HG02571 (cell line): ENCODE measurements around the gene HIPK3.
"Not testable (repeated sequence)": the region's sequence is repeated elsewhere in the genome, so short reads cannot be mapped to it uniquely, and the experiment has no call there.

Experiments
- ATAC-seq: cut with Tn5 transposase; IDR thresholded peaks from one replicate; pipeline ENCODE4 v1.9.1; 2021; ENCODE audit warnings: mild to moderate bottlenecking, moderate library complexity; ENCODE audit not compliant: unreplicated experiment

The HIPK3 gene

GRCh38 chr11:33296695-33297094, 39.5 kb downstream of the HIPK3 start:
- ATAC-seq, result no peak

- no peak for ATAC-seq
Measured at GRCh38 chr11:33303541-33303940, 46.4 kb downstream of the HIPK3 start.

GRCh38 chr11:33306821-33307220, 49.6 kb downstream of the HIPK3 start:
- not testable (repeated sequence) for ATAC-seq

GRCh38 chr11:33307984-33308383, 50.8 kb downstream of the HIPK3 start:
- ATAC-seq, result no peak

GRCh38 chr11:33309118-33309517, 51.9 kb downstream of the HIPK3 start:
- no peak for ATAC-seq

GRCh38 chr11:33310720-33311500, 53.7 kb downstream of the HIPK3 start:
- no peak for ATAC-seq

- ATAC-seq, result no peak
Measured at GRCh38 chr11:33311680-33312079, 54.5 kb downstream of the HIPK3 start.

- ATAC-seq, result no peak
Measured at GRCh38 chr11:33315822-33316221, 58.6 kb downstream of the HIPK3 start.

- no peak for ATAC-seq
Measured at GRCh38 chr11:33317662-33318061, 60.5 kb downstream of the HIPK3 start.

- no peak for ATAC-seq
Measured at GRCh38 chr11:33320016-33320813, 63.0 kb downstream of the HIPK3 start.

- no peak for ATAC-seq
Measured at GRCh38 chr11:33320814-33321330, 63.7 kb downstream of the HIPK3 start.

- ATAC-seq, result no peak
Measured at GRCh38 chr11:33321422-33321821, 64.2 kb downstream of the HIPK3 start.

GRCh38 chr11:33323421-33323820, 66.2 kb downstream of the HIPK3 start:
- ATAC-seq, result no peak

GRCh38 chr11:33324302-33324985, 67.3 kb downstream of the HIPK3 start:
- no peak for ATAC-seq

- no peak for ATAC-seq
Measured at GRCh38 chr11:33325451-33325850, 68.3 kb downstream of the HIPK3 start.

- ATAC-seq, result no peak
Measured at GRCh38 chr11:33329705-33330329, 72.6 kb downstream of the HIPK3 start.

- ATAC-seq, result no peak
Measured at GRCh38 chr11:33333816-33334215, 76.6 kb downstream of the HIPK3 start.

- ATAC-seq, result no peak
Measured at GRCh38 chr11:33334627-33335026, 77.4 kb downstream of the HIPK3 start.

GRCh38 chr11:33339247-33339646, 82.1 kb downstream of the HIPK3 start:
- ATAC-seq, result no peak

- ATAC-seq, result no peak
Measured at GRCh38 chr11:33344611-33345010, 87.4 kb downstream of the HIPK3 start.
